Endothelial cell of umbilical vein (primary cell): ENCODE data around the gene ENPP5.

ENCODE experiments used
- EZH2 ChIP-seq: IDR thresholded peaks from 2 replicates; pipeline ENCODE4 v1.6.1; 2012; ENCODE audit warnings: borderline replicate concordance, low read depth, mild to moderate bottlenecking, moderate library complexity, low read length, inconsistent platforms; ENCODE audit not compliant: severe bottlenecking
- FOS ChIP-seq: IDR thresholded peaks from 2 replicates; pipeline ENCODE4 v1.6.1; 2011; ENCODE audit warnings: mild to moderate bottlenecking, low read length, moderate library complexity, borderline replicate concordance; ENCODE audit not compliant: insufficient read depth
- GATA2 ChIP-seq: IDR thresholded peaks from 2 replicates; pipeline ENCODE4 v1.7.0; 2011; ENCODE audit warnings: low read depth, mild to moderate bottlenecking, moderate library complexity, mixed read lengths, low read length; ENCODE audit not compliant: insufficient read length, insufficient read depth
- JUN ChIP-seq: IDR thresholded peaks from 2 replicates; pipeline ENCODE4 v1.6.1; 2011; ENCODE audit warnings: borderline replicate concordance, low read depth; ENCODE audit not compliant: insufficient read length, insufficient read depth
- MYC ChIP-seq: IDR thresholded peaks from one replicate; pipeline ENCODE4 v1.6.1; 2011; ENCODE audit warnings: mild to moderate bottlenecking, low read depth, low read length
- POLR2A ChIP-seq: IDR thresholded peaks from 2 replicates; pipeline ENCODE4 v1.6.1; 2012; ENCODE audit warnings: low read depth, mild to moderate bottlenecking, control low read depth, low read length
- POLR2AphosphoS5 ChIP-seq: IDR thresholded peaks from 2 replicates; pipeline ENCODE4 v1.6.1; 2012; ENCODE audit warnings: low read depth, mild to moderate bottlenecking, control low read depth, low read length, moderate library complexity; ENCODE audit not compliant: insufficient read depth
- TF ChIP-seq, protein P1 (sequence below), 2 donors: IDR thresholded peaks; 1 replicate in 1 of 2; 2 replicates in 1 of 2; pipeline ENCODE4 v1.5.1; 2011; ENCODE audit warnings: low read length in 2 of 2, mild to moderate bottlenecking in 2 of 2, moderate library complexity in 2 of 2, control low read depth in 1 of 2, inconsistent platforms in 1 of 2, low read depth in 1 of 2; ENCODE audit not compliant: insufficient read depth in 1 of 2; ENCODE audit errors: extremely low read depth in 1 of 2
- TF ChIP-seq, protein P2 (sequence below): IDR thresholded peaks from 2 replicates; pipeline ENCODE4 v1.6.1; 2011; ENCODE audit not compliant: insufficient read depth, insufficient read length

DNA sequence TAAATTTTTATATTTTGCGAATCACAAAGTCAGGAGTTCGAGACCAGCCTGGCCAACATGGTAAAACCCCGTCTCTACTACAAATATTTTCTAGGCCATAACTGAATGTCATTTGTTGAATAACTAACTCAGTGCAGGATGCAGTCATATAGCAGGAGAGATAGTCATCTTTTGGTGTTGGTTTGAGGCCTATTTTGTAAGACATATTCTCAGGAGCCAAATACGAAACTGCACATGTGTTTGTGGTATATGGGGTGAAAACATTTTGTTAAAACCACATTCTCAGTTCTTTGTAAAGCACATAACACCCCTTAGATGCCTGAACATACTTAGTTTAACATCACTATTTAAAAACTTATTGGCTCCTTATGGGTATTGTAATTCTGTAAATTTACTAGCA lies 4.7 kb upstream of the ENPP5 start:
- TF ChIP-seq, protein P1, sequence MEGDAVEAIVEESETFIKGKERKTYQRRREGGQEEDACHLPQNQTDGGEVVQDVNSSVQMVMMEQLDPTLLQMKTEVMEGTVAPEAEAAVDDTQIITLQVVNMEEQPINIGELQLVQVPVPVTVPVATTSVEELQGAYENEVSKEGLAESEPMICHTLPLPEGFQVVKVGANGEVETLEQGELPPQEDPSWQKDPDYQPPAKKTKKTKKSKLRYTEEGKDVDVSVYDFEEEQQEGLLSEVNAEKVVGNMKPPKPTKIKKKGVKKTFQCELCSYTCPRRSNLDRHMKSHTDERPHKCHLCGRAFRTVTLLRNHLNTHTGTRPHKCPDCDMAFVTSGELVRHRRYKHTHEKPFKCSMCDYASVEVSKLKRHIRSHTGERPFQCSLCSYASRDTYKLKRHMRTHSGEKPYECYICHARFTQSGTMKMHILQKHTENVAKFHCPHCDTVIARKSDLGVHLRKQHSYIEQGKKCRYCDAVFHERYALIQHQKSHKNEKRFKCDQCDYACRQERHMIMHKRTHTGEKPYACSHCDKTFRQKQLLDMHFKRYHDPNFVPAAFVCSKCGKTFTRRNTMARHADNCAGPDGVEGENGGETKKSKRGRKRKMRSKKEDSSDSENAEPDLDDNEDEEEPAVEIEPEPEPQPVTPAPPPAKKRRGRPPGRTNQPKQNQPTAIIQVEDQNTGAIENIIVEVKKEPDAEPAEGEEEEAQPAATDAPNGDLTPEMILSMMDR (IDR thresholded peaks at IDR 0.05; ENCODE audit: extremely low read depth in 1 of 2, insufficient read depth in 1 of 2, low read depth in 1 of 2, low read length in 2 of 2): no peak
- TF ChIP-seq POLR2A (no peak), EZH2 (no peak), GATA2 (no peak), JUN (no peak), MYC (no peak), POLR2AphosphoS5 (no peak), FOS (no peak)
- TF ChIP-seq, protein P2, sequence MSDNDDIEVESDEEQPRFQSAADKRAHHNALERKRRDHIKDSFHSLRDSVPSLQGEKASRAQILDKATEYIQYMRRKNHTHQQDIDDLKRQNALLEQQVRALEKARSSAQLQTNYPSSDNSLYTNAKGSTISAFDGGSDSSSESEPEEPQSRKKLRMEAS: no peak
